Vagina (tissue), 2 donors: ENCODE measurements around the gene ATF7IP2. TPM values are rescaled to one million over a fixed set of nuclear protein-coding genes. Genes with fewer than 3 reads are reported as not detected.

Source experiments
- DNase-seq, 2 donors: peaks; one replicate each; pipeline ENCODE4 v3.0.0-alpha.2; 2017; ENCODE audit errors: extremely low spot score in 2 of 2
- H3K27ac ChIP-seq: fragments of 200-600 bp; sonication (generic); one replicate; pipeline ENCODE4 v1.5.1; 2019
- H3K27me3 ChIP-seq: fragments of 200-600 bp; sonication (generic); one replicate; pipeline ENCODE4 v1.5.1; 2019
- H3K36me3 ChIP-seq, 2 donors: fragments of 200-600 bp; sonication (generic); one replicate each; pipeline ENCODE4 v1.5.1; 2017 to 2019
- H3K4me1 ChIP-seq: fragments of 200-600 bp; sonication (generic); one replicate; pipeline ENCODE4 v1.5.1; 2019
- H3K4me3 ChIP-seq, 2 donors: fragments of 200-600 bp; sonication (generic); 1 replicate in 1 of 2; 2 replicates in 1 of 2; pipeline ENCODE4 v1.5.1; 2016 to 2019
- H3K9me3 ChIP-seq: fragments of 200-600 bp; sonication (generic); one replicate; pipeline ENCODE4 v1.5.1; 2019
- POLR2A ChIP-seq, 2 donors: fragments of 450-650 bp; IDR thresholded peaks; one replicate each; pipeline ENCODE4 v1.6.1; 2017; ENCODE audit warnings: antibody characterized with exemption in 2 of 2, mild to moderate bottlenecking in 2 of 2, moderate library complexity in 2 of 2
- POLR2AphosphoS5 ChIP-seq, 2 donors: sonication (generic); formaldehyde crosslinking; IDR thresholded peaks; one replicate each; pipeline ENCODE4 v1.9.0; 2017; ENCODE audit warnings: antibody characterized with exemption in 2 of 2, mild to moderate bottlenecking in 2 of 2, low read depth in 1 of 2; ENCODE audit not compliant: insufficient read depth in 1 of 2
- intact Hi-C: fragments of 100-400 bp; cut with DNase I; formaldehyde crosslinking; loops from one replicate; pipeline ENCODE4 v1.15.1; 2023
- total RNA-seq: library from RNA; depleted of rRNA; stranded (reverse); fragments of >200 nt; gene quantifications from one replicate; pipeline ENCODE4 v1.2.3, GENCODE V29; 2016
- TF ChIP-seq, protein P1 (sequence below), 3 experiments: fragments of 450-650 bp in 2 of 3; fragments of 200-600 bp in 1 of 3; sonication (generic) in 1 of 3; IDR thresholded peaks; one replicate each; pipeline ENCODE4 v1.5.1; 2017 to 2019; ENCODE audit warnings: antibody characterized with exemption in 3 of 3, mild to moderate bottlenecking in 2 of 3, moderate library complexity in 2 of 3

The ATF7IP2 gene
- total RNA-seq, 1 donor from 2014 or later: 5.4 TPM

DNA sequence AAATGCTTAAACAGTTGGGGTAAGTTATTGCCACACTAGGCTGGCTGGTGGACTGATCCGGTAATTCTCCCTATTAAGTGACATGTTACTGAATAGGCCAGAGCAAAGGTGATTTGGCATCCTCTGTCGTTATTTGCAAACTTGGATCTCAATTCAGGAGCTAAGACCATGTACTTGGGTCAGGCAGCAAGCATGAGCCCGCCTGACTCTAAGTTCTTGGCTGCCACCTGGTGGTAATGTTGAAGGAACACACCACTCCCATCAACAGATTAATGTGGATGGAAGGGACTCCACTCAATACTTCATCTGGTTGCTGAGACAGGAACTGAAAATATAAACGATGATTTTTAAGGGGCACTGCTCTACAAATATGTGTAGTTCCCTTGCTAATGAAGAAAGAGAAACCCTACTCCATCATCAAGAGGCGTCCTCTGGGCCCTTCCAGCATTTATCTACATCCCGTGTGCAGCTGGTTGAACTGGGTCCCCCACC lies 123.7 kb downstream of the ATF7IP2 start:
- no peak for TF ChIP-seq POLR2A (IDR thresholded peaks at IDR 0.05)
- TF ChIP-seq POLR2AphosphoS5 (IDR thresholded peaks at IDR 0.05; ENCODE audit: insufficient read depth in 1 of 2, low read depth in 1 of 2): no peak
- TF ChIP-seq, protein P1, sequence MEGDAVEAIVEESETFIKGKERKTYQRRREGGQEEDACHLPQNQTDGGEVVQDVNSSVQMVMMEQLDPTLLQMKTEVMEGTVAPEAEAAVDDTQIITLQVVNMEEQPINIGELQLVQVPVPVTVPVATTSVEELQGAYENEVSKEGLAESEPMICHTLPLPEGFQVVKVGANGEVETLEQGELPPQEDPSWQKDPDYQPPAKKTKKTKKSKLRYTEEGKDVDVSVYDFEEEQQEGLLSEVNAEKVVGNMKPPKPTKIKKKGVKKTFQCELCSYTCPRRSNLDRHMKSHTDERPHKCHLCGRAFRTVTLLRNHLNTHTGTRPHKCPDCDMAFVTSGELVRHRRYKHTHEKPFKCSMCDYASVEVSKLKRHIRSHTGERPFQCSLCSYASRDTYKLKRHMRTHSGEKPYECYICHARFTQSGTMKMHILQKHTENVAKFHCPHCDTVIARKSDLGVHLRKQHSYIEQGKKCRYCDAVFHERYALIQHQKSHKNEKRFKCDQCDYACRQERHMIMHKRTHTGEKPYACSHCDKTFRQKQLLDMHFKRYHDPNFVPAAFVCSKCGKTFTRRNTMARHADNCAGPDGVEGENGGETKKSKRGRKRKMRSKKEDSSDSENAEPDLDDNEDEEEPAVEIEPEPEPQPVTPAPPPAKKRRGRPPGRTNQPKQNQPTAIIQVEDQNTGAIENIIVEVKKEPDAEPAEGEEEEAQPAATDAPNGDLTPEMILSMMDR (IDR thresholded peaks at IDR 0.05): peak; percentile 64 to 74 (median 70)
- Histone ChIP-seq H3K4me3 (no peak overlapping the region), H3K4me1 (peaks cover 6% of the 10 kb centered on the region), H3K36me3 (no peaks in the 10 kb centered on the region), H3K27me3 (no peaks in the 10 kb centered on the region), H3K9me3 (no peaks in the 10 kb centered on the region), H3K27ac (no peak overlapping the region)
- no peak for DNase-seq
- intact Hi-C loops: loop anchor here (10.0 kb wide), 1 partner anchor 255 kb away; no protein-coding TSS in a partner anchor

DNA sequence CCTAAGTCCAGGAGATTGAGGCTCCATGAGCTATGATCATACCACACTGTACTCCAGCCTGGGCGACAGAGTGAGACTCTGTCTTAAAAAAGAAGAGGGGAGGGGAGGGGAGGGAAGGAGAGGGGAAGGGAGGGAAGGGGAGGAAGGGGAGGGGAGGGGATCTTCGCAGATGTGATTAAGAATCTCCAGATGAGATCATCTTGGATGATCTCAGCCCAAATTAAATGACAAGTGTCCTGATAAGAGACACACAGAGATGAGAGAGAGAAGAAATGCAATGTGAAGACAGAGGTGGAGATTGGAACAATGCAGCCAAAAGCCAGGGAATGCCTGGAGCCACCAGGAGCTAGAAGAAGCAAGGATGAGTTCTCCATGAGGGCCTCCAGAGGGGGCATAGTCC lies 124.4 kb downstream of the ATF7IP2 start:
- intact Hi-C loops: no loop called here
- Histone ChIP-seq H3K4me3 (no peak overlapping the region), H3K4me1 (peaks cover 10% of the 10 kb centered on the region), H3K9me3 (no peaks in the 10 kb centered on the region), H3K27ac (no peak overlapping the region), H3K27me3 (no peaks in the 10 kb centered on the region), H3K36me3 (no peaks in the 10 kb centered on the region)
- DNase-seq: no peak
- TF ChIP-seq POLR2A (IDR thresholded peaks at IDR 0.05): no peak
- no peak for TF ChIP-seq POLR2AphosphoS5 (IDR thresholded peaks at IDR 0.05; ENCODE audit: insufficient read depth in 1 of 2, low read depth in 1 of 2)
- TF ChIP-seq, protein P1 (IDR thresholded peaks at IDR 0.05): no peak

DNA sequence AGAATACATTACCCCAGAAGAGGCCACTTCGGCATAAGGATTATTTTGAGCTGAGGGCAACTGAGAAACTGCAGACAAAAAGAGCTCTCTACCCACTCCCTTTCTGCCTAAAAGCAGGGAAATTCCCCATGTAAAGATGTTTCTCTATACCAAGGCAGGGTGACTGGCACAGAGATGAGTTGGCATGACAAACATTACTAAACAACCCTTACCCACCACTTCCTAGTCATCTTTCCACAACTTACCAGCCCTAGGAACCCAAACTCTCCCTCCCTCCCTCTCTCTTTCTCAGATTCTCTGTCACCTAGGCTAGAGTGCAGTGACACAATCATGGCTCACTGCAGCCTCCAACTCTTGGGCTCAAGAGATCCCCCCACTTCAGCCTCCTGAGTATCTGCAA lies 126.0 kb downstream of the ATF7IP2 start:
- TF ChIP-seq POLR2AphosphoS5 (IDR thresholded peaks at IDR 0.05; ENCODE audit: insufficient read depth in 1 of 2, low read depth in 1 of 2): no peak
- TF ChIP-seq, protein P1 (IDR thresholded peaks at IDR 0.05): no peak
- no peak for TF ChIP-seq POLR2A (IDR thresholded peaks at IDR 0.05)
- no peak overlapping the region for H3K27ac ChIP-seq
- intact Hi-C loops: no loop called here
- peaks cover 10% of the 10 kb centered on the region for H3K4me1 ChIP-seq
- H3K27me3 ChIP-seq: no peaks in the 10 kb centered on the region
- DNase-seq: no peak
- H3K9me3 ChIP-seq: no peaks in the 10 kb centered on the region
- no peak overlapping the region for H3K4me3 ChIP-seq
- H3K36me3 ChIP-seq: no peaks in the 10 kb centered on the region

- TF ChIP-seq POLR2AphosphoS5 (IDR thresholded peaks at IDR 0.05; ENCODE audit: insufficient read depth in 1 of 2, low read depth in 1 of 2): peak in 1 of 2 donors; percentile 62
- TF ChIP-seq, protein P1 (IDR thresholded peaks at IDR 0.05): peak; percentile 23 to 53 (median 39)
- TF ChIP-seq POLR2A (IDR thresholded peaks at IDR 0.05): no peak
- Histone ChIP-seq H3K36me3 (no peaks in the 10 kb centered on the region), H3K27me3 (no peaks in the 10 kb centered on the region), H3K4me3 (no peak overlapping the region), H3K9me3 (no peaks in the 10 kb centered on the region), H3K4me1 (peaks cover 10% of the 10 kb centered on the region), H3K27ac (peak overlapping the region; percentile 30)
- no peak for DNase-seq
- intact Hi-C loops: loop anchor here (5.0 kb wide), 1 partner anchor 223 kb away; no protein-coding TSS in a partner anchor
Measured at GRCh38 chr16:10514369-10515055, 128.7 kb downstream of the ATF7IP2 start.

- DNase-seq: no peak
- Histone ChIP-seq H3K4me1 (peaks cover 10% of the 10 kb centered on the region), H3K36me3 (no peaks in the 10 kb centered on the region), H3K27ac (no peak overlapping the region), H3K27me3 (no peaks in the 10 kb centered on the region), H3K4me3 (no peak overlapping the region), H3K9me3 (no peaks in the 10 kb centered on the region)
- no peak for TF ChIP-seq POLR2AphosphoS5 (IDR thresholded peaks at IDR 0.05; ENCODE audit: insufficient read depth in 1 of 2, low read depth in 1 of 2)
- TF ChIP-seq, protein P1 (IDR thresholded peaks at IDR 0.05): no peak
- no peak for TF ChIP-seq POLR2A (IDR thresholded peaks at IDR 0.05)
- intact Hi-C loops: loop anchor here (5.0 kb wide), 1 partner anchor 219 kb away; no protein-coding TSS in a partner anchor
Measured at GRCh38 chr16:10517868-10518267, 132.0 kb downstream of the ATF7IP2 start.
